GM10266 (cell line): ENCODE data around the gene KCTD6.

ENCODE experiments used
- DNase-seq: peaks from one replicate; pipeline ENCODE4 v3.0.0; 2012; ENCODE audit errors: extremely low spot score
- TF ChIP-seq, protein P1 (sequence below): IDR thresholded peaks from 2 replicates; pipeline ENCODE4 v1.5.1; 2012; ENCODE audit warnings: mild to moderate bottlenecking, low read depth; ENCODE audit not compliant: control insufficient read depth, insufficient read depth; ENCODE audit errors: missing control alignments

The KCTD6 gene

DNA sequence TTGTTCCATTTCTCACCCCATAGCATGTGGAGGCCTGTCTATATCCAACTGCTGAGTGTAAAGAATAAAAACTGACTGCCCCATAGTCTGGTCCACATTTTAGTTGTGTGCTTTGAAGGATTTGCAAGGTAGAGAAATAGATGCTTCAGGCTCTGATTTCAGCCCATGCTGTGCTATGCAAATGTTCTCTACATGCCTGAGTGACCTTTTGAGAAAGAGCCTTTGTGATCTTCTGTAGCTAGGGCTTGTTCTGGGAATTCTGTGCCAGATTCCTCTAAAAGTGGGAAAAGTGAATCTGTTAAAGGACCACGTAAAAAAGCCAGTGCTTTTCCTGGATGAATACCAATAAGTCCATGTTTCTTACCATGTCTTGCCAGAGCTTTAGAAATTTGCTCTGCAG lies 5.2 kb downstream of the KCTD6 start:
- TF ChIP-seq, protein P1, sequence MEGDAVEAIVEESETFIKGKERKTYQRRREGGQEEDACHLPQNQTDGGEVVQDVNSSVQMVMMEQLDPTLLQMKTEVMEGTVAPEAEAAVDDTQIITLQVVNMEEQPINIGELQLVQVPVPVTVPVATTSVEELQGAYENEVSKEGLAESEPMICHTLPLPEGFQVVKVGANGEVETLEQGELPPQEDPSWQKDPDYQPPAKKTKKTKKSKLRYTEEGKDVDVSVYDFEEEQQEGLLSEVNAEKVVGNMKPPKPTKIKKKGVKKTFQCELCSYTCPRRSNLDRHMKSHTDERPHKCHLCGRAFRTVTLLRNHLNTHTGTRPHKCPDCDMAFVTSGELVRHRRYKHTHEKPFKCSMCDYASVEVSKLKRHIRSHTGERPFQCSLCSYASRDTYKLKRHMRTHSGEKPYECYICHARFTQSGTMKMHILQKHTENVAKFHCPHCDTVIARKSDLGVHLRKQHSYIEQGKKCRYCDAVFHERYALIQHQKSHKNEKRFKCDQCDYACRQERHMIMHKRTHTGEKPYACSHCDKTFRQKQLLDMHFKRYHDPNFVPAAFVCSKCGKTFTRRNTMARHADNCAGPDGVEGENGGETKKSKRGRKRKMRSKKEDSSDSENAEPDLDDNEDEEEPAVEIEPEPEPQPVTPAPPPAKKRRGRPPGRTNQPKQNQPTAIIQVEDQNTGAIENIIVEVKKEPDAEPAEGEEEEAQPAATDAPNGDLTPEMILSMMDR = no peak
- no peak for DNase-seq

DNA sequence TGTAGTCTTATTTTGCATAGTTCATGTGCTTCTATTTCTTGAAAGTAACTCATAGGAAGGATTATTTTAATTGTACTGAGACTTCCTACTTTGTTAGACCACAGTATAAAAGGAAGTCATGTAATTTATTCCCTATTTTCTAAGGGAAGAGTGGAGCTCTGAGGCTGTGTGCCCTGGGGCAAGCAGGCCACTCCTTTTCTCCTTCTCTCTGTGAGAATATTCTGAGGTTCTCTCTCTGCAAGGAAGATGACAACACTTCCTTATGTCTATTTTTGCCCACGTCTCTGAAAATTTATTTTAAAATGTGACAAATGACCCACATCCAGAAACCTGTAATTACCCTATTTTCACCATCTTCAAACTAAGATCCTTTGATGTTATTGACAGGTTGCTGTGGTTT lies 11.0 kb downstream of the KCTD6 start:
- TF ChIP-seq, protein P1 = no peak
- no peak for DNase-seq

DNA sequence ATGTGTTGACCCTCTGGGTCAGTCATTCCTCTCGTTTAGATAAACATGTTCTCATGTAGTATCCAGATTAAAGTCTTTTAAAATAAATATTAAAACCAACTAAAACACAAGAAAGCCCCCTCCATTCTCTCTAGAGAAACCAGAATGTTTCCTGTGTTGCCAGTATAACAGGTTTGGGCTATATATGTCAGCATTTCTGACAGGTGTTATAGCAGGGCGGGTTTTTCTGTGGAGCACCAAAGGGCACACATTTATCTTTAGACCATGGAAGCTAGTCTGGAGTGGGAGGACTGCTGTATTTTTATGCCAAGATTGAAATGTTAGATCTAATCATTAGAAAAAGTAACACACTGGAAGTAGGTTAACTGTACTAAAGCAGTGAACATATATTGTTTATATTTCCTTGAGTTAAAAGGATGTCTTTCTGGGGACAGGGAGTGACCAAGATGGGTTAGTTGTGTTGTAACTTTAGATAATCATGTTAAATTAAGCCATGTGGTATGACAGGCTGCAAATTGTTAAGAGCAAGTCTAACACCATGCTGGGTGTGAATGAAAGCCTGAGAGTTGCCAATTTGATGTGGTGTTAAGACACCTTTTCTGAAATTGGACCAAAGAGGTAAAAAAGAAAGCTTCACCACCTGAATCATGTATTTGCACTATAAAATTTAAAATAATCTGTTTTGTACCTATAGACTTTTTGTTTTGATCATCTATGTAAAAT lies 15.6 kb downstream of the KCTD6 start:
- DNase-seq = no peak
- TF ChIP-seq, protein P1 = no peak

- no peak for DNase-seq
Measured at GRCh38 chr3:58508437-58508836, 16.5 kb downstream of the KCTD6 start.

DNA sequence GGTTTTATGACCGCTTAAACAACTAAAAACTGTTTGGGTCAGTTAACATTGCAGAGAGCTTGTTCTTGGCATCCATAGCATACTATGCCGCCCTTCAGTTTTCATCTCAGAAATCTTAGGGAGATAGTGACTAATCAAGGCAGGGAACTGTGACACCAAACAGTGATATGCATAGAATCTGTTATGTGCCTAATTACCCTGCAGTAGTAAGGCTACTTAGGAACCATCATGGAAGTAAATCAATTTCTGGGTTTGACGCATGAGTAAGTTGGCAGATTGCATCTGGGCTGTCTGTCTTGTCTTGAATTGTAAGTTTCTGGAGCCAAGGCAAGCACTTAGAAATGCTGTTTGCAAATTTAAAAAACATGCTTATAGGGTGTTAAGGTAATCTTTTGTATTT lies 22.5 kb downstream of the KCTD6 start:
- TF ChIP-seq, protein P1 = no peak
- no peak for DNase-seq

More at GRCh38 chr3:58508437-58508836, 16.5 kb downstream of the KCTD6 start:
- TF ChIP-seq, protein P1 = no peak

GRCh38 chr3:58518291-58518789 lies 26.4 kb downstream of the KCTD6 start:
- TF ChIP-seq, protein P1 = no peak
- no peak for DNase-seq

DNA sequence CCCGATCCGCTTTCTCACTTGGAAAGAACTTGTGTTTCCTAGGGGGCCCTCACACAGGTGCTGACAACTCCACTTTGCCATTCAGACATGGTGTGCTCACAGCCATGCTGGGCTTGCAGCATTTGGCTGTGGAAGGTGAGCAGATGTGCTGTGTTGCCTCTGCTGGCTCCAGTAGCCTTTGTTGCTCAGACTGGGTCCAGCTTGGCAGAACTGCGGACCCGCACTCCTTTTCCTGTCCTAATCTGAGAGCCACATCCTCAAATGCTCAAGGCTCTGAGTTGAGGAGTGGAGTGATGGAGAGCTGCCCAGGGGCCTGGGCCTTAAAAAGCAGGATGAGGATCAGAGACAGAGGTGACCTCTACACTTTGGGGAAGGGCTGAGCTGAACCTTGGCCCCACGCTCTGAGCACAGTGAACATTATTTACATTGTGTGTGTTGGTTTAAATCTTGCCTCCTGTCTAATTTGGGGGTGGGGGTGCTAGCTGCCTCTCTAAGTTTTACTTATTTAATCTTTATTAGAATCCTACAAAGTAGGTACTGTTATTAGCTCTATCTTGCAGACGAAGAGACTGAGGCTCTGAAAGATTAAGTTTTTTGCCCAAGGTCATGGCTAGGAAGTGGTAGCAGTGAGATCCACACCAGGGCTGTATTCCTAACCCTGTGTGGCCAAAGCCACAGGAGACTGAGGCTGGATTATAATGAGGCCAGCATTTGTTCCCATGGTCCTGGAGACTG lies 27.9 kb downstream of the KCTD6 start:
- DNase-seq = no peak
- TF ChIP-seq, protein P1 = no peak
